PC-3 (cell line): ENCODE measurements around the gene CCDC126. TPM values are rescaled to one million over a fixed set of nuclear protein-coding genes. Genes with fewer than 3 reads are reported as not detected.
"Not testable (repeated sequence)": the region's sequence is repeated elsewhere in the genome, so short reads cannot be mapped to it uniquely, and the experiment has no call there.

Experiments
- ATAC-seq: fragments of 200-7000 bp; cut with Tn5 transposase; 2 replicates; pipeline ENCODE4 v1.9.1; 2020; ENCODE audit warnings: mild to moderate bottlenecking, moderate library complexity
- BruUV-seq: library from RNA; stranded (reverse); fragments of 400-500 nt; replicated peaks from 2 replicates; lab custom pipeline; 2021; lab: Mats Ljungman, UMichigan
- CTCF ChIA-PET: fragments of 300-600 bp; sonication (Branson Sonifier 250); formaldehyde crosslinking; loops from one replicate; lab custom pipeline; 2022; ENCODE audit warnings: antibody characterized with exemption; lab: Charles Lee
- POLR2A ChIA-PET: fragments of 300-600 bp; sonication (Branson Sonifier 250); formaldehyde crosslinking; loops from one replicate; lab custom pipeline; 2022; ENCODE audit warnings: antibody characterized with exemption; ENCODE audit not compliant: unreplicated experiment; lab: Charles Lee
- DNase-seq: peaks from one replicate; pipeline ENCODE4 v3.0.0-alpha.2; 2015
- H2AFZ ChIP-seq: fragments of 300-600 bp; sonication (generic); 2 replicates; pipeline ENCODE4 v1.6.0; 2016; ENCODE audit warnings: antibody characterized with exemption, low read length
- H3F3A ChIP-seq: fragments of 300-600 bp; sonication (generic); one replicate; pipeline ENCODE4 v1.6.0; 2017; ENCODE audit warnings: antibody characterized with exemption, low read length, control low read depth, mild to moderate bottlenecking; ENCODE audit not compliant: unreplicated experiment
- H3K27ac ChIP-seq: fragments of 300-600 bp; sonication (generic); 2 replicates; pipeline ENCODE4 v1.5.1; 2016; ENCODE audit warnings: mild to moderate bottlenecking, low read length
- H3K27me3 ChIP-seq: fragments of 300-600 bp; sonication (generic); 2 replicates; pipeline ENCODE4 v1.6.1; 2016; ENCODE audit warnings: low read length, mixed read lengths
- H3K36me3 ChIP-seq: fragments of 300-600 bp; sonication (generic); 2 replicates; pipeline ENCODE4 v1.6.1; 2016; ENCODE audit warnings: low read depth, mixed run types, low read length, mixed read lengths
- H3K4me1 ChIP-seq: fragments of 300-600 bp; sonication (generic); 2 replicates; pipeline ENCODE4 v1.5.1; 2016; ENCODE audit warnings: low read length; ENCODE audit not compliant: insufficient read depth
- H3K4me2 ChIP-seq: fragments of 300-600 bp; sonication (generic); 2 replicates; pipeline ENCODE4 v1.6.0; 2016; ENCODE audit warnings: low read length
- H3K4me3 ChIP-seq: fragments of 300-600 bp; sonication (generic); 2 replicates; pipeline ENCODE4 v1.5.1; 2016; ENCODE audit warnings: mild to moderate bottlenecking, low read length, mixed read lengths
- H3K79me2 ChIP-seq: fragments of 300-600 bp; sonication (generic); 2 replicates; pipeline ENCODE4 v1.6.1; 2017; ENCODE audit warnings: low read length, mixed read lengths
- H3K9ac ChIP-seq: fragments of 300-600 bp; sonication (generic); 2 replicates; pipeline ENCODE4 v1.6.0; 2016; ENCODE audit warnings: mild to moderate bottlenecking, low read length
- H3K9me2 ChIP-seq: fragments of 300-600 bp; sonication (generic); replicated peaks from 2 replicates; pipeline ENCODE4 v1.6.1; 2016; ENCODE audit warnings: mixed run types, low read length, mixed read lengths
- H3K9me3 ChIP-seq: fragments of 300-600 bp; sonication (generic); 2 replicates; pipeline ENCODE4 v1.6.1; 2016; ENCODE audit warnings: low read length, mixed read lengths
- H4K20me1 ChIP-seq: fragments of 300-600 bp; sonication (generic); 2 replicates; pipeline ENCODE4 v1.6.1; 2016; ENCODE audit warnings: low read length, mixed read lengths
- CTCF ChIP-seq: fragments of 300-600 bp; sonication (generic); conservative IDR thresholded peaks from 2 replicates; pipeline ENCODE4 v1.5.1; 2017; ENCODE audit warnings: antibody characterized with exemption, low read depth, mild to moderate bottlenecking, low read length
- EZH2 ChIP-seq: fragments of 300-600 bp; sonication (generic); IDR thresholded peaks from one replicate; pipeline ENCODE4 v1.6.1; 2017; ENCODE audit warnings: antibody characterized with exemption, mild to moderate bottlenecking, low read length; ENCODE audit not compliant: unreplicated experiment
- EZH2phosphoT487 ChIP-seq: fragments of 300-600 bp; sonication (generic); IDR thresholded peaks from 2 replicates; pipeline ENCODE4 v1.6.1; 2018; ENCODE audit warnings: mild to moderate bottlenecking, antibody characterized with exemption, low read length, borderline replicate concordance
- intact Hi-C: fragments of 100-400 bp; cut with micrococcal nuclease; formaldehyde crosslinking; loops from 2 replicates; pipeline ENCODE4 v1.9.0; 2023
- total RNA-seq: library from RNA; depleted of rRNA; stranded (reverse); fragments of >200 nt; gene quantifications from 2 replicates; pipeline ENCODE4 v1.2.3, GENCODE V29; 2014

CCDC126 gene
- total RNA-seq, 1 experiment from 2014 or later = 3.2 TPM

- DNase-seq (no peak), ATAC-seq (no peak)
- Histone ChIP-seq H3F3A (no peaks in the 10 kb centered on the region), H3K36me3 (no peaks in the 10 kb centered on the region), H3K9me2 (no peaks in the 10 kb centered on the region), H3K79me2 (no peaks in the 10 kb centered on the region), H3K27me3 (no peaks in the 10 kb centered on the region), H3K4me2 (no peak overlapping the region), H3K4me1 (no peaks in the 10 kb centered on the region), H3K27ac (no peak overlapping the region), H3K9me3 (no peaks in the 10 kb centered on the region), H2AFZ (no peak overlapping the region), H4K20me1 (no peaks in the 10 kb centered on the region), H3K9ac (no peak overlapping the region), H3K4me3 (no peak overlapping the region)
- CTCF ChIA-PET = no interaction called here
- TF ChIP-seq EZH2 = no peak
- BruUV-seq = no TSS peak
- intact Hi-C loops = no loop called here
- POLR2A ChIA-PET = no interaction called here
These were observed 74.9 kb downstream of the CCDC126 start for GRCh38 chr7:23672033-23672432.

GRCh38 chr7:23679898-23680413, 82.8 kb downstream of the CCDC126 start, which contains the start of gene FAM221A:
Gene FAM221A (plus strand): TSS chr7:23680199. CDS start chr7:23680219, 20 bp downstream.
- no peaks in the 10 kb centered on the region for H3K36me3 ChIP-seq
- H3K9ac ChIP-seq = peak within 1 kb of the TSS; percentile 56
- H3K9me2 ChIP-seq = no peaks in the 10 kb centered on the region
- intact Hi-C loops = loop anchor here (1.0 to 2.0 kb wide), 2 partner anchors 33 to 83 kb away; partner anchors contain the start of gene CCDC126
- TF ChIP-seq CTCF = peak; percentile 63
- no peak for TF ChIP-seq EZH2phosphoT487
- no peak for TF ChIP-seq EZH2
- peak within 1 kb of the TSS; percentile 76 for H3K4me3 ChIP-seq
- no peaks in the 10 kb centered on the region for H3K79me2 ChIP-seq
- no peaks in the 10 kb centered on the region for H3F3A ChIP-seq
- ATAC-seq (peak; percentile 93), DNase-seq (peak; percentile 81)
- BruUV-seq = no TSS peak
- H4K20me1 ChIP-seq = no peaks in the 10 kb centered on the region
- CTCF ChIA-PET = interaction anchor here (0.6 kb wide), 1 partner anchor 133 kb away, joined by 6 read pairs; no protein-coding TSS in a partner anchor
- H3K27me3 ChIP-seq = no peaks in the 10 kb centered on the region
- no peak within 1 kb of the TSS for H3K27ac ChIP-seq
- peak within 1 kb of the TSS; percentile 93 for H2AFZ ChIP-seq
- peaks cover 3% of the 10 kb centered on the region; the same call in 1 of the 2 replicates for H3K4me1 ChIP-seq
- POLR2A ChIA-PET = no interaction called here
- H3K9me3 ChIP-seq = no peaks in the 10 kb centered on the region
- peak within 1 kb of the TSS; percentile 96 for H3K4me2 ChIP-seq

- intact Hi-C loops = loop anchor here (1.0 to 2.0 kb wide), 2 partner anchors 32 to 83 kb away; partner anchors contain the start of gene CCDC126
- CTCF ChIA-PET = interaction anchor here (0.6 kb wide), 1 partner anchor 134 kb away, joined by 6 read pairs; no protein-coding TSS in a partner anchor
- DNase-seq (peak; percentile 77), ATAC-seq (peak; percentile 74)
- no peaks in the 10 kb centered on the region for H3K36me3 ChIP-seq
- H3K9me3 ChIP-seq = no peaks in the 10 kb centered on the region
- no peak for TF ChIP-seq EZH2phosphoT487
- no peak for TF ChIP-seq CTCF
- TF ChIP-seq EZH2 = no peak
- peak overlapping the region; percentile 93 for H2AFZ ChIP-seq
- H4K20me1 ChIP-seq = no peaks in the 10 kb centered on the region
- TSS peak; percentile 98 for BruUV-seq
- peak overlapping the region; percentile 56 for H3K9ac ChIP-seq
- H3K4me1 ChIP-seq = peaks cover 9% of the 10 kb centered on the region
- peak overlapping the region; percentile 96 for H3K4me2 ChIP-seq
- H3K27ac ChIP-seq = no peak overlapping the region
- H3K9me2 ChIP-seq = no peaks in the 10 kb centered on the region
- peak overlapping the region; percentile 76 for H3K4me3 ChIP-seq
- POLR2A ChIA-PET = no interaction called here
- no peaks in the 10 kb centered on the region for H3F3A ChIP-seq
- no peaks in the 10 kb centered on the region for H3K27me3 ChIP-seq
- H3K79me2 ChIP-seq = no peaks in the 10 kb centered on the region
These were observed 83.5 kb downstream of the CCDC126 start for GRCh38 chr7:23680414-23681405.

GRCh38 chr7:23684041-23684440, 86.9 kb downstream of the CCDC126 start:
- ATAC-seq, CTCF ChIA-PET: not testable (repeated sequence)

More at GRCh38 chr7:23684041-23684440, 86.9 kb downstream of the CCDC126 start:
- intact Hi-C loops, H3K9me2 ChIP-seq, H3F3A ChIP-seq, H3K27me3 ChIP-seq, H4K20me1 ChIP-seq, H3K79me2 ChIP-seq, H2AFZ ChIP-seq, H3K4me3 ChIP-seq, H3K9ac ChIP-seq, H3K4me2 ChIP-seq, BruUV-seq, DNase-seq, H3K4me1 ChIP-seq, H3K27ac ChIP-seq, H3K9me3 ChIP-seq, H3K36me3 ChIP-seq: not testable (repeated sequence)
- POLR2A ChIA-PET = interaction anchor here (0.6 kb wide), 1 partner anchor 16 kb away, joined by 4 read pairs; no protein-coding TSS in a partner anchor
